Hypothalamus (tissue), 51 donors: Measurements from ENCODE around the gene EIF2A.
A peak's percentile ranks its signal among the peaks of the same experiment; 100 is the strongest.

Experiments
- DNase-seq, 51 donors: peaks; one replicate each; lab custom pipeline; 2025; lab: John Stamatoyannopoulos, UW

Gene EIF2A

DNA sequence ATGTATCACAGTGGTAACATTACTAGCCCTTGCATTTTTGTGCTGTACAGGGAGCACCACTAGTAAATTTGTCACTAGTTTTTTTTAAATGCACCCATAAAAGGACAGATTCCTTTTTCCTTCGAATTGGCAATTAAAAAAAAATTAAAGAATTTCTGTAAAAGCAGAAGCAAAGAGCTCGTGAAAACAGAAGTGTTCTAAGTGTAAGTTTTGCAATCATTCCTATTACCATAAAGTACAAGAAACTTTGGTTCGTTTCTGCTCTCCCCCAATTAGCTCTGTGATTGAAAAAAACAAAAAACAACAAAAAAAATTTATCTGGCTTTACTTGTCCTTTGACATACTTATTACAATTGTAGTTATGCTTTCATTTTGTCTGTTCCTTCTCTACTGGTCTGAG, 5.6 kb upstream of the EIF2A start:
- DNase-seq, result no peak

DNA sequence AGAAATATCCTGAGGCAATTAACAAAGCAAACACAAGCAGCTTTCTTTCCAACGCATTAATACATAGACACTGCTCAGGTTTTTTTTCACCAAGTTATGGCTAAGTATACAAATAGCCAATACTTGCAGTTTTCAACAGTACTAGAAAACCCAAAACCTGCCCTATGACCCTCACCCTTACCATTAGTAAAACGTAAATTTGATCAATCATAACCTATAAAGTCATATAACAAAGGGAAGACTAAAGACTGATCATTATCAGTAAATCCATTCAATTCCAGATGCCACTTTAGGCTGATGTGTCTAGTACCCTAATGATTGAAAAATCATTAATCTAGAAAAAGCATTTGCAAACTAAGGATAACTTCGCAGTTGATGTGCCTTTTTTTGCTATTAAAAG, 3.5 kb upstream of the EIF2A start:
- no peak for DNase-seq

DNA sequence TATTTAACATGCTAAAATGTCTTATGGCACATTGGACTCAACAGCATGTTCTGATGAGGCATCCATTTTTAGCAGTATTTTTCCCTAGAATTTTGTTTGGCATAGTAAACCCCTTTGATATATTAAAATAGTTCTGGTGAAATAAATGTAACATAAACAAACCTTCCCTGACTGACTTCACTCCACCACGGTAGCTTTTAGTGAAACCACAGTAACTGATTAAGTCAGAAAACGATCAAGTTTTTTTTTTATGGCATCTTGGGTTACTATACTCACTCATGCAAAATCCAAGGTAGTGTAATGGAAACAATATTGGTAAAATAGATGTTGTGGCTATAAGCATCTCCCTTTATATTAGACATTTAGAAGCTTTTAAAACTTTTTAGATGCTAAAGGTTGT, 3.1 kb upstream of the EIF2A start:
- no peak for DNase-seq

DNA sequence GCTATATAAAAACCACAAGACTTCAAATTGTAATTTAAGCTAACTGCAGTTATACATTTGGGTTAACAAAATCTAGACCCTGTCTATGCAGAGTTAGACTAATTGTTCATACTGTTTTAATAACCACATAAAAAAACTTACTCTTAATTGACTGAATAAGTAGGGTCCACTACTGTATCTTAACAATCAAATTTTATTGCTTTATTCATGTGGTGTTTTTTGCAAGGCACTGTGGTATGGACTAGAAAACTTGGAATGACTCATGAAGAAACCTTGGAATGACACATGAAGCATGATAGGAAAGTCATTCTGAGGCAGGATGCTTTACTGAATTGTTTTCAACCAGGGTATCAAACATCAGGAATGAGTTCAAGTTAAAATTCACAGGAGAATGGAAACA, 2.5 kb upstream of the EIF2A start:
- no peak for DNase-seq

DNA sequence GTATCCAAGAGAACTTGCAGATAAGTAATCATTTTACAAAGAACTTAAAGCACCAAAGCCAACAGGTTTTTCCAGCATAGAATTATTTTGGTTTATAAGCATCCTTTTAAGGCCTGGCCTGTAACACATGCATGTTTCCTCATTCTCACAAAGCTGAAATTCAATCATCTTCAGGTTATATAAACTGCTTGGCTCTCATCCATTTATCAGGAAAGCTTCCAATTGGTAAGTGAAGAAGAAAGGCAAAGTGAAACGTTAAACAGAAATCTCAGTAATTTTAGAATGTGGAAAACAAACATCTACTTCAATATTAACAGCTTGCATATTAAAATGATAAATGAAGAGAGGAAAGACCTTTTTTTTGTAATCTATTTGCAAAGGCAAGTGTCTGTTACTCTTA, 1.9 kb upstream of the EIF2A start:
- peak in 1 of 51 donors; percentile 20 for DNase-seq

DNA sequence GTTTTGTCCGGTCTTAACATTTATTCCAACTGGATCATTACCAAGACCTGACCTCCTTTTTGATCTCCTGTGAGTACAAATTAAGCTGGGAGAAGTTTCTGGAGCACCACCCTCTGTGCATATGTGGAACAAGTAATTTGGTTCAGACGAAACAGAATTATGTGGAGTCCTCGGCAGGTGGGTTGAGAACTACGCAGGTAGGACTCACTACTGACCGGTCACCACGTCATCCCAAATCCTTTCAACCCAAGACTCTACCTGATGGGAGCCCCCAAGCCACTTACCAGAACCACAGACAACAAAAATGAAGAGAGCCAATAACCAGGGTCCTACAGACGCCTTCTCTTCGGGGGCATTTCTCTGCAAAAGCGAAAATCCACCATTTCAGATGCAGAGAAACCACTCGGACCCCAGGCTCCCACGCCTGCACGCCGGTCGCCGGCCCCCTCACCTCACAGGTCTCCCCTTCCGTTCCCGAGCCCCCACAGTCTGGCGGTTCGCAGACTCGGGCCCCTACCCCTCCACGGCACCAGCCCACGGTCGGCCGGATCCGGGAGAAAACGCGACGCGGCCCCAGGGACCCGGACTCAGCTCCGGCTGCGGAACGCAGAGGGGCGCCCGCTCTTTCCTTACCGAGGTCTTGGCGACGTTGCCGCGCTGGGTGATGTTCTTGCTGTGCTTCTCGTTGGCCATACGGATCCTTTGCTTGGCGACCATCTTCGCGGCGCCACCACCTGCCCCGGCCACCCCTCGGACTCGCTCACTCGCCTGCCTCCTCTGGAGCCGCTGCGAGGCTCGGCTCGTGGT, 965 bp upstream of the EIF2A start:
- DNase-seq, result peak in 33 of 51 donors; percentile 7 to 84 (median 50)

DNA sequence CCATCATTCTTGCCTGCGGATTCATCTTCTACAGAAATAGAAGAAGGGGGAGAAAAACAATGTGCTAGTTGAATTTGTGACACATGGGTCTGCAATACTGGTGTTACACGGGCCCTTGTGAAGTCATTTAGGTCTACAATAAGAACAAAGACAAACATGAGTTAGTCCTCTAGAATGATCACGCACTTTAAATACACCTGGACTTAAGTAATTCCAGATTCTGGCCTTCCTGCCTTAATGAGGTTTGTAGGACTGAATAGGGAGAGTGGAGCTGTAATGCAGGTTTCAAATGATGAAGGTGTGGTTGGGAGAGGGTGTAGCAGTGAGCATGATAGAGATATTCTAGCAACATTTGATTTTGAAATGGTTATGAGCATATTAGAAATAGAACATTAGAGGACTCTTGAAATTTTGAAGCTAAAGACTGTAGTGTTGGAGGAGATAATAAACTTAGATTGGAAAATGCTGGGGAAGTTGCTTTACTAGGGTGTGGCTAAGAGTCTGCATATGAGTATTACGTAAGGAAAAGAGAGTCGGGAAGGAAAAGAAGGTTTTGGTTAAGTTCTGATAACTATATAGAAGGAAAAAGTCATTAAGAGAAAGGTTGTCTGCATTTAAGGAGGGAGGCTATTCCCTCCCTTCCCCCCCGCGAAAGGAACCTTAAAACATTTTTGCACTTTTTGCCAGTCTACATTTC, 606 bp downstream of the EIF2A start:
- DNase-seq, result peak in 1 of 51 donors; percentile 30

DNA sequence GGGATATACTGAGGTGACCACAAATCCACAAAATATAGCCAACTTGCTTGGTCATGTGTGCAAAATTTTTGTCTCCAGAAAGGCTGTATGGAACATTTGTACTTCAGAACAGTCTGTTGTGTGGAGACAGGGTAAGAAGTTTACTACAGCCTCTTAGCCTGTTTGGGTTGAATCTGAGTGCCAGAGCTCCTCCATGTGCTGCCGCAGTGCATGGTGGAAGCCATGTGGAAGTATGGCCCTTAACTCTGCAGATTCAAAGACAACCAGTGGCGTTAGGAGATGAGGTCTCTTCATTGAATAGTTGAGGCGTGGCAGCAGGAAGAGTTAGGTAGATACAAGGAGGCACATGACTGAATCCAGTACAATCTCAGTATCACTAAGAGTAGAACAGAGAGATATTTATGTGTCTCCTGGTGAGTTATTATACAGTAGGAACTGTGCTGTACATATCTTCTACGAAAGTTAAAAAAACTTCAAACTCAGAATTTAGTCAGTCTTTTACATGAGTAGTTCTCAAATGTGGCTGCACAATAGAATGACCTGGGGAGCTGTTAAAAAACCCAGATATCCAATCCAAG, 9.4 kb downstream of the EIF2A start:
- DNase-seq, result no peak

DNA sequence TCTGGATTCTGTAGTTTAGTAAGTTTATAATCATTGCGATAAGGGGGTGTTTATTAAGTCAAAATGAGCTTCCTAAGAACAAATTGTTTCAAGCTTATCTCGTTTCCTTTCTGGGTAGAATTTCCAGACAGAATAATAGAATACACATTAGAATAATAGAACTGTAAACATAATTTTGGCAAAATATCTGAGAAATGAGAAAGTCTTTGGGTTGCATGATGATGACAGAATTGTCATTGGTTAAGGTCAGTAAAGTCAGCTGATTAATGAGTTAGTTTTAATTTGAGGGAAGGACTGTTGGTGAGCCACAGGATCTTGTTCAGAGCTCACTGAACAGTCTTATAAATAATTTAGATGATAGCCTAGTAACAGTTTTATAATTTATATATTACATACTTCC, 10.2 kb downstream of the EIF2A start:
- no peak for DNase-seq

DNA sequence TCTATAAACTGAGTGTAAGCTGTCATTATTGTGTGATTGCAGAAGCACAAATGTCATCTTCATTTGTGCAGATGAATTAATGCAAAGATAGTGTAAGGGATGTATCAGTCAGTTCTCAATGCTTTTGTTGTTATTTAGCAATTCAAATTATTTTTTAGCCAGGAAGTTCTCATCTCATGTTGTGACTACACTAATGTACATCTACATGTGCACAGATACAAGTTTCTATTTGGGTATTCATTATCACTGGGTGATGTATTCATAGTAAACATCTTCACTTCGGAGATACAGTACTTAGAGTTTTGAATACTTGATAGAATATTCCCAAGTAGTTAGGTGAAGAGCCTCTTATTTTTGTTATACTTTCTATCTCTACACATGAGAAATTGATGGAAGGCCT, 11.1 kb downstream of the EIF2A start:
- DNase-seq, result no peak

DNA sequence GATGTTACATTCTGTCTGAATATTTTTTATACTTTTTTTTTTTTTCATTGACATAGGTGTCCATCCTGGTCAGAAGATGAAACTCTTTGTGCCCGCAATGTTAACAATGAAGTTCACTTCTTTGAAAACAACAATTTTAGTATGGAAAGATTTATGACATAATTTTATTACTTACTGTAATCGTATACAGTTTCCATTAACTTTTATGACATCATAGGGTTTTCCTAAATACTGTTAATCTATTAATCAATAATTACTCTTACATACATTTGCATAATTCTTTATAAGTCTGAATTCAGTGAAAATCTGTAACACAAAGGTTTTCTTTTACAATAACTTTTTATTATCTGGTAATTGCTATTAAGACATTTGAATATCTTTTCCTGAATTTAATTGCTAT, 17.7 kb downstream of the EIF2A start:
- DNase-seq, result no peak

DNA sequence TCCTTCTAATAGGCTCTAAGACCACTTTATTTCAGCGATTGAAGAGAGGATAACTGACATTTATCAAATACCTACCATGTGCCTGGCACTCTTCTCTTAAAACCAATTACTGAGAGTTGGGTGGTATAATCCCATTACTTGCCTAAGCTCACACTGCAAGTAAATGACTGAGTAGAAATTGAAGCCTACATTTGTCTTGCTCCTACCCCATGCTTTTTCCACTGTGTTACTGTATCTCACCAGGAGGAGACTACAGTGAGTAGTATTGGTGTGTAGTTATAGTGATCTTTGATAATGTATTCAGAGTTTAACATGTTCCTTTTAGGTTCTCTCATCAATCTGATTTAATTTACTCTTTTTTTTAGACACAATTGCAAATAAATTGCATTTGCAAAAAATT, 20.7 kb downstream of the EIF2A start:
- DNase-seq, result no peak

DNA sequence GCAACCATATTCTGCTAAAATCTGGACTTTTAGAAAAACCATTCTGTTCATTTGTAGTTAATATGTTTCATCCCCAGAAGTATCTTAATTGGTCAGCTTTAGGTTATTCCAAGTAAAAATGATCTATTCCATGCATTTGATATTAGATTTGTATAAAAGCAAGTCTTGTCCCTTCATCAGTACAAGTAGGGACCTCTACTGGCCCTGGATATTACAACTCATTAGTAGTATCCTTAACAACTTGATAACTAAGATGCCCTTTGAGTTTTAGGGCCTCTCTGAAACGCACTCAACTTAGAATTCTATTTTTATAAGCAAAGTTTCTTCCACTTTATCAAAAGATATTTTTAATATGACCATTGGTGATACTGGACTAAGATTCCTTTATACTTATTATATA, 31.3 kb downstream of the EIF2A start:
- DNase-seq, result no peak

DNA sequence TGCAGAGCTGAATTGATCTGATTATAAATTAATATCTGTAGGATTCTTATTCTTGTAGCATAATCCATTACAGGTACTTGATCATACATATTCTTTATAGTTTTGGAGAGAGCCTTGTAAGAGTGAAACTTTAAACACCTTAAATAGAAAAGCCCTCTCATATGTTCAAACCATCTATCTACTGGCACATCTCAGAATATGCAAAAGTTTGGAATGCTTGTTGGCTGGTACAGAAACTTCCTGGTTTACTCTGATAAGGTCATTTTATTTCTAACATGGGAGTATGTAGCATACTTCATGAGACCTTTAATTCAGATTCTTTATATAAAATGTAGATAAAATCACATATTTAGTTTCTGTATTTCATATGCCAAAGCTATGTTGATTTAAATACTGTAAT, 34.6 kb downstream of the EIF2A start:
- no peak for DNase-seq

DNA sequence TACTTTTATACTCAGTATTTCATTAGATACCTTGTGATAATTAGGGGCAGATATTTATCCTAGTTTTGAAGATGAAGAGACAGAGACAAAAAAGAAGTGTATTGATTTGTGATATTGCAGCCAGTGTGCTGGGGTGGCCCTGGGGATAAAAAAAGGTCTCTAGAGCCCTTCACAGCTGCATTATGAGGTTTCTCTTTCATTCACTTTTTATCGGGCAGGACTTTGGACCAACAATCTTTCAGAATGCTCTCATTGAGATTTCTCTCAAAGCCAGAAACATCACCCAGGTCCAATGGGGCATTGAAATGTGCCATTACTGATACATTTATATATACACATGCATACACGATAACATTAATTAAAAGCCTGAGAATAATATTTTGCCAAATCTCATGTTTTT, 36.0 kb downstream of the EIF2A start:
- no peak for DNase-seq

DNA sequence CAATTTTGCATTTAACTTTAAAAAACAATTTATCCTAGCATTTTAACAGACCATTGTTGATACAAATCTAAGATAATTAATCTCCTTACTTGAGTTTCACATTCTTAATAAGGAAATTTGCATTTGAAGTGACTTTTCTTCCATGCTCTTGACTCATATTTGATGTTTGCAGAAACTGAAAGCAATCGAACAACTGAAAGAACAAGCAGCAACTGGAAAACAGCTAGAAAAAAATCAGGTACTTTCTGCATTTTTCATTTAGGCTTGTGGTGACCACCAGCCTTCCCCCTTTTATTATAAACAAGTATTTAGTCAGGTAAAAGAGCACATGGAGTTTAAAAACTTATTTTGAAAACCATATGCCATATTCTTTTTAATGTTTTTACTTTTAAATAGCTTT, 36.4 kb downstream of the EIF2A start:
- no peak for DNase-seq

DNA sequence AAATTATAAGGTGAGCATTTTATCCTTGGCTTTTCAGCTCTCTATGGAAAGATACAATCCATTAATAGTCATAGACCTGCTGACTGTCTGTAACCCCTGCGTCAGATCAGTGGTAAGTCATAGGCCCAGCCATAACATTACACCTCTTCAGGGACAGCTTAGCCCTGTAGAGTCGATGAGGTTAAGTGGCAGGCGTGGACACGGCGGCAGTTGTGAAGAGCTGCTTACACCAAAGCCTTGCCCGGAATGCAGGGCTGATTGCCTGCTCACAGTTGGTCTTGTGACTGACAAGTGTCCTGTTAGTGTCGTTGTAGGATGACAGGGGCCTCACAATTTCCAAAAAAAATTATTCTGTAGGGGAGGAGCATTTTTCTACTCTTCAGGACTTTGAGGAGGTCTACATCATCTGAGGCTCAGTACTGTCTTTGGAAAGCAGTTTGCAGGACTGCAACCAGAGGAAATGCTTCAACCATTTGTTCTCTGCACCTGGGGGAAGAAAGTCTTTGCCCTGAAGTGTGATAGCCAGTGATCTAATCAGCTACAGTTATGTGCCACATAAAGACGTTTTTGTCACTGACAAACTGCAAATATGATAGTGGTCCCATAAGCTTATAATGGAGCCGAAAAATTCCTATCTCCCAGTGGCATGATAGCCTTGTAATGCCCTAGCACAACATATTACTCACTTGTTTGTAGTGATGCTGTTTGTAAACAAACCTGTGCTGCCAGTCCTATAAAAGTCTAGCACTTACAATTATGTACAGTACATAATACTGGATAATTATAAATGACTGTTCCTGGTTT, 41.6 kb downstream of the EIF2A start:
- DNase-seq, result peak in 1 of 51 donors; percentile 5

DNA sequence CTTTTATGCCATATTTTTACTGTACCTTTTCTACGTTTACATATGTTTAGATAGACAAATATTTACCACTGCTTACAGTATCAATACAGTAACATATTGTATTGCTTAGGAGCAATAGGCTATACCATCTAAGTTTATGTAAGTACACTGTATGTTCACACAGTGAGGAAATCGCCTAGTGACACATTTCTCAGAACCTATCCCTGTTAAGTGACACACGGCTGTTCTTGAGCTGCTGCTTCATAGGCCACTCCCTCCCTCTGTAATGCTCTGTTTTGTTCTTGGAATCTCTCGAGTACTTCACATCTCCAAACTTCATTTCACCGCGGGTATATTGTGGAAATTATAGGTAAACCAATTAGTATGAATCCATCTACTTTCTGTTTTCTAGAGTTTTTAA, 43.2 kb downstream of the EIF2A start:
- DNase-seq, result no peak

DNA sequence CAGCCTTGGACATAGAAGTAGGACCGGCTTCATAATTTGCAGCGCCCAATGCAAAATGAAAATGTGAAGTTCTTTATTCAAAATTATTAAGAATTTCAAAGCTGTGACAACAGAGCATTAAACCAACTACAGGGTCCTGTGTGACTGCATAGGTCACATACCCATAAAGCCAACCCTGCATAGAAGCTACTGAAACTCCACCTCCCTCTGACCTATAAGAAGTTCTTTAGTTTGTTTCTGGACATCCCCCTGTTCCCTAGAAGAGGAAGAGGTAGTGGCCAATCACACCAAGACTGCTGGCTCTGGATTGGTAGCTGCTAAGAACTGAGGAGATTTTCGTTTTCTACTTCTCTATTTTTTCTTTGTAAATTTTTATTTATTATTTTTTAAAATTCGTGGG, 47.6 kb downstream of the EIF2A start:
- no peak for DNase-seq

DNA sequence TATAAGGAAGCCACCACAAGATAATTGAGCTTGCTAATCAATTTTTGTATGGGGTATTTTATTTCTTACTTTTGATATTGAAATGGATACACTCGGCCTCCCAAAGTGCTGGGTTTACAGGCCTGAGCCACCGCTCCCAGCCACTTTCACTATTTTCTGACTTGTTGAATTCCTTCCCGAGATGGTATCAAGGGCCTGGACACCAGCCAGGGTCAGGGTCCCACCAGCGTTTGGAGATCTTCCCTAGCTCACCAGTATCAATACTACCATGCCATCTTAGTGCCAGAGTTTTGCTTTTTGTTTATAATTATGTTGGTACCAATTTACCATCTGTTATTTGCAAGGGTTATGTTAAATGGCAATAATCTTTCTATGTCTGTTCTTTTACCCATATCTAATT, 51.1 kb downstream of the EIF2A start:
- DNase-seq, result no peak

DNA sequence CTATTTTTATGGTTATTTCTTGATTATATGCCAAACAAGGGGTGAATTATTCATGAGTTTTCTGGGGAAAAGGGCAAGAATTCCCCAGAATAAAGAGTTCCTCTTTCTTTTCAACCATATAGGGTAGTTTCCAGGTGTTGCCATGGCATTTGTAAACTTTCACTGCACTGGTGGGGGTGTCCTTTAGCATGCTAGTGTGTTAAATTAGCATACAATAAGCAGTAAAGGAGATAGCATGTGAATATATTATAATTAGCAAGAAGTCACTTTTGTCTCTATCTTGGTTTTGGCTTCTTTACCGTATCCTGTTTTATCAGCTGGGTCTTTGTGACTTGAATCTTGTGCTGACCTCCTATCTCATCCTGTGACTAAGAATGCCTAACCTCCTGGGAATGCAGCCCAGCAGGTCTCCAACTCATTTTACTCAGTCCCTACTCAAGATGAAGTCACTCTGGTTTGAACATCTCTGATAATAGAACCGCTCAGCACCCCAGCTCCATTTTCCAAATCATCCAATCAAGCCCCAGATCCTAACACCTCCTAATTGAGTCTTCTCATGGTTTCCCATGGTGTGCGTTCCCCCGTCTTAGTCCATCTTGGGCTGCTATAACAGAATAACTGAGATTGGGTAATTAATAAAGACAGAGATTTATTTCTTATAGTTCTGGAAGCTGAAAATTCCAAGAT, 53.2 kb downstream of the EIF2A start:
- no peak for DNase-seq
